Measurements from ENCODE around the gene NTM. TPM values are rescaled to one million over a fixed set of nuclear protein-coding genes. Genes with fewer than 3 reads are reported as not detected.

The NTM gene
- total RNA-seq, 1 experiment from 2014 or later = 9.9 TPM

DNA sequence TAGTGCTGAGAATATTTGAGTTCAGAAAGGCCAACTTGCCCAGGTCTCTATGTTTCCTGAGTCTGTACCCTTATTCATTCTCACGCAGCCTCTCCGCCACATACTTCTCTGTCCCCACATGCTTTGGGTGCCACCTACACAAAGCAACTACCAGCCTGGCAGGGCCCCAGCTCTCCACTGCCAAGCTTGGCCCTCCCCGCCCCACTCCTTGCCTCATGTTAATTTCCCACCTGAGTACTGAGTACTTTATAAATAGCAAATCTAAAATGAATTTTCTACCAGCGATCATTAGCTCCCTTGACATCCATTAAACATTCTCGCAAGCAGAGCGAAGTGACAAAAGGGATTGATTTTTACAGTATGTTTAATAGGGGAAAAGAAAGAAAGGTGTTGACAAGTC lies 20.8 kb downstream of the NTM start:
- Histone ChIP-seq H2AK5ac (ENCODE audit: insufficient read length, low read length) (no peak overlapping the region), H4K5ac (ENCODE audit: insufficient read length, low read depth, low read length) (no peak overlapping the region), H3K79me1 (ENCODE audit: insufficient read depth, low read depth, low read length, poor library complexity, severe bottlenecking) (no peaks in the 10 kb centered on the region), H4K20me1 (ENCODE audit: control insufficient read depth, insufficient read depth, insufficient read length) (no peaks in the 10 kb centered on the region), H2AFZ (ENCODE audit: low read length) (no peak overlapping the region), H3K4me2 (ENCODE audit: insufficient read depth, insufficient read length, low read length) (no peak overlapping the region), H3K23me2 (ENCODE audit: insufficient read length, low read depth, low read length, poor library complexity, severe bottlenecking) (no peaks in the 10 kb centered on the region), H3K14ac (ENCODE audit: insufficient read depth, low read length) (no peak overlapping the region), H2BK20ac (ENCODE audit: low read depth, low read length, poor library complexity, severe bottlenecking) (no peak overlapping the region), H3K27ac (ENCODE audit: insufficient read length, low read depth, low read length) (no peak overlapping the region), H3K56ac (ENCODE audit: insufficient read length, low read depth, low read length) (no peak overlapping the region), H3T11ph (ENCODE audit: low read length) (no peak overlapping the region), H3K79me2 (ENCODE audit: insufficient read depth, low read length) (no peaks in the 10 kb centered on the region), H2BK5ac (ENCODE audit: insufficient read length, low read length) (no peak overlapping the region), H2BK15ac (ENCODE audit: low read depth, low read length) (no peak overlapping the region), H3K18ac (ENCODE audit: insufficient read length, low read depth, low read length) (no peak overlapping the region), H3K9ac (ENCODE audit: extremely low read depth, insufficient read length, low read length) (no peak overlapping the region), H3K27me3 (ENCODE audit: insufficient read depth, low read length) (no peaks in the 10 kb centered on the region), H3K4me1 (ENCODE audit: insufficient read depth, low read length) (peaks cover 6% of the 10 kb centered on the region; the same call in 1 of the 2 replicates), H4K91ac (ENCODE audit: insufficient read length, low read depth, low read length) (no peak overlapping the region), H3K23ac (ENCODE audit: insufficient read length, low read depth, low read length) (no peak overlapping the region), H2BK12ac (ENCODE audit: insufficient read length, low read depth, low read length) (no peak overlapping the region), H3K9me3 (ENCODE audit: control insufficient read depth, low read depth, low read length) (no peaks in the 10 kb centered on the region), H3K4ac (ENCODE audit: low read depth, low read length) (no peak overlapping the region), H4K8ac (replicated peaks; ENCODE audit: insufficient read length, low read depth, low read length) (no peak overlapping the region), H2BK120ac (ENCODE audit: low read depth, low read length, poor library complexity, severe bottlenecking) (no peak overlapping the region)
- no CpG with 5 or more reads among the region's 6 CpGs for WGBS (ENCODE audit: extremely low coverage, insufficient read length, low lambda C conversion rate)
- peaks cover 0 to 11% (median 10%) of the 10 kb centered on the region in 3 experiments; a peak in 5 of 7 replicates for H3K36me3 Mint-ChIP-seq (ENCODE audit: insufficient read depth in 1 of 3, low read depth in 3 of 3)
- H3K4me3 Mint-ChIP-seq = no peak overlapping the region
- H3K27me3 Mint-ChIP-seq (ENCODE audit: low read depth) = no peaks in the 10 kb centered on the region; the same call in 1 of the 2 replicates
- H3K4me1 Mint-ChIP-seq = peaks cover 11 to 27% of the 10 kb centered on the region in 2 experiments
- no peaks in the 10 kb centered on the region; a peak in 2 of 5 replicates for H3K9me3 Mint-ChIP-seq
- H3K27ac Mint-ChIP-seq = no peak overlapping the region
- TF ChIP-seq, protein P1, sequence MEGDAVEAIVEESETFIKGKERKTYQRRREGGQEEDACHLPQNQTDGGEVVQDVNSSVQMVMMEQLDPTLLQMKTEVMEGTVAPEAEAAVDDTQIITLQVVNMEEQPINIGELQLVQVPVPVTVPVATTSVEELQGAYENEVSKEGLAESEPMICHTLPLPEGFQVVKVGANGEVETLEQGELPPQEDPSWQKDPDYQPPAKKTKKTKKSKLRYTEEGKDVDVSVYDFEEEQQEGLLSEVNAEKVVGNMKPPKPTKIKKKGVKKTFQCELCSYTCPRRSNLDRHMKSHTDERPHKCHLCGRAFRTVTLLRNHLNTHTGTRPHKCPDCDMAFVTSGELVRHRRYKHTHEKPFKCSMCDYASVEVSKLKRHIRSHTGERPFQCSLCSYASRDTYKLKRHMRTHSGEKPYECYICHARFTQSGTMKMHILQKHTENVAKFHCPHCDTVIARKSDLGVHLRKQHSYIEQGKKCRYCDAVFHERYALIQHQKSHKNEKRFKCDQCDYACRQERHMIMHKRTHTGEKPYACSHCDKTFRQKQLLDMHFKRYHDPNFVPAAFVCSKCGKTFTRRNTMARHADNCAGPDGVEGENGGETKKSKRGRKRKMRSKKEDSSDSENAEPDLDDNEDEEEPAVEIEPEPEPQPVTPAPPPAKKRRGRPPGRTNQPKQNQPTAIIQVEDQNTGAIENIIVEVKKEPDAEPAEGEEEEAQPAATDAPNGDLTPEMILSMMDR (conservative IDR thresholded peaks at IDR 0.05) = no peak
- no peak for DNase-seq
